ENCODE data around the gene AXL. TPM values are rescaled to one million over a fixed set of nuclear protein-coding genes. Genes with fewer than 3 reads are reported as not detected.

The AXL gene
- total and polyA plus RNA-seq, 9 of the 15 experiments (the other 6 are each of a cell fraction or from before 2014, with no cell fraction given), result 0.80 to 6.6 (median 1.6) TPM

DNA sequence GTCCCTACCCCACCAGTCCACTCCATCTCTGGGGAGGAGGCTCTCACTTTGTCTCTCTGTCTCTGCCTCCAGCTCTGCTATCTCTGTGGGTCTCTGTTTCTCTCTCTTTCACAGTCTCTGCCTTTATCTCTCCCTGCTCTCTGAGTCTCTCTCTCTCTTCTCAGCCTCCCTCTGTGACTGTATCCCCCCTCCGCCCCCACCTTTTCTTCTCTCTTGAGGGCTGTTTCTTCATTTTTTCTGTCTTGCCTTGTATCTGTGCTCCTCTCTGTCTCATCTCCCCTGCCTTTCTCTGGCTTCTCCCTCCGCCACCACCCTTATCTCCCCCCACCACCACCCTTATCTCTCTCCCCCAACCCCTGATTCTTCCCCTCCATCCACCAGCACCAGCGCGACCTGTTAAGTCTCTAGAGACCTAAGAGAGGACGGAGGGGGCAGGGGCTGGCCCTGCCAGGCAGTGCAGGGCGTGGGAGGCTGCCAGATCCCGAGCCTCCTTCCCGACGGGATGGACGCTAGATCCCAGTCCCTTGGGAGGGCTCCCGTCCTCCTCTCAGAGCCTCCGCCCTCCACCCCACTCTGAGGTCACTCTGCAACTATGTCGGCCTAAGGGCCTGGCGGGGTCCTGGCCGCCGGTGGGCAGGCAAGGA lies 1.0 kb downstream of the AXL start (continued):
- peak; percentile 45; the same call in 1 of the 2 replicates for TF ChIP-seq FOSL1 (tag; conservative IDR thresholded peaks at IDR 0.05)
- no peak for TF ChIP-seq RFX5 (IDR thresholded peaks at IDR 0.05; ENCODE audit: low read depth, low read length)
- TF ChIP-seq, protein P1, sequence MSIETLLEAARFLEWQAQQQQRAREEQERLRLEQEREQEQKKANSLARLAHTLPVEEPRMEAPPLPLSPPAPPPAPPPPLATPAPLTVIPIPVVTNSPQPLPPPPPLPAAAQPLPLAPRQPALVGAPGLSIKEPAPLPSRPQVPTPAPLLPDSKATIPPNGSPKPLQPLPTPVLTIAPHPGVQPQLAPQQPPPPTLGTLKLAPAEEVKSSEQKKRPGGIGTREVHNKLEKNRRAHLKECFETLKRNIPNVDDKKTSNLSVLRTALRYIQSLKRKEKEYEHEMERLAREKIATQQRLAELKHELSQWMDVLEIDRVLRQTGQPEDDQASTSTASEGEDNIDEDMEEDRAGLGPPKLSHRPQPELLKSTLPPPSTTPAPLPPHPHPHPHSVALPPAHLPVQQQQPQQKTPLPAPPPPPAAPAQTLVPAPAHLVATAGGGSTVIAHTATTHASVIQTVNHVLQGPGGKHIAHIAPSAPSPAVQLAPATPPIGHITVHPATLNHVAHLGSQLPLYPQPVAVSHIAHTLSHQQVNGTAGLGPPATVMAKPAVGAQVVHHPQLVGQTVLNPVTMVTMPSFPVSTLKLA (conservative IDR thresholded peaks at IDR 0.05), result peak in 1 of 2 experiments; percentile 34; a peak in 1 of 4 replicates
- 0 out of 2 replicates have a peak, but pooled peaks have one; percentile 31 for TF ChIP-seq TOE1 (IDR thresholded peaks at IDR 0.05; ENCODE audit: borderline replicate concordance)
- no peak for TF ChIP-seq TOE1 (CRISPR knock-in tag; IDR thresholded peaks at IDR 0.05; ENCODE audit: borderline replicate concordance, low read depth)
- no peak for TF ChIP-seq RBM39 (optimal IDR thresholded peaks at IDR 0.05; ENCODE audit: low read depth, low read length)
- TF ChIP-seq, protein P2, sequence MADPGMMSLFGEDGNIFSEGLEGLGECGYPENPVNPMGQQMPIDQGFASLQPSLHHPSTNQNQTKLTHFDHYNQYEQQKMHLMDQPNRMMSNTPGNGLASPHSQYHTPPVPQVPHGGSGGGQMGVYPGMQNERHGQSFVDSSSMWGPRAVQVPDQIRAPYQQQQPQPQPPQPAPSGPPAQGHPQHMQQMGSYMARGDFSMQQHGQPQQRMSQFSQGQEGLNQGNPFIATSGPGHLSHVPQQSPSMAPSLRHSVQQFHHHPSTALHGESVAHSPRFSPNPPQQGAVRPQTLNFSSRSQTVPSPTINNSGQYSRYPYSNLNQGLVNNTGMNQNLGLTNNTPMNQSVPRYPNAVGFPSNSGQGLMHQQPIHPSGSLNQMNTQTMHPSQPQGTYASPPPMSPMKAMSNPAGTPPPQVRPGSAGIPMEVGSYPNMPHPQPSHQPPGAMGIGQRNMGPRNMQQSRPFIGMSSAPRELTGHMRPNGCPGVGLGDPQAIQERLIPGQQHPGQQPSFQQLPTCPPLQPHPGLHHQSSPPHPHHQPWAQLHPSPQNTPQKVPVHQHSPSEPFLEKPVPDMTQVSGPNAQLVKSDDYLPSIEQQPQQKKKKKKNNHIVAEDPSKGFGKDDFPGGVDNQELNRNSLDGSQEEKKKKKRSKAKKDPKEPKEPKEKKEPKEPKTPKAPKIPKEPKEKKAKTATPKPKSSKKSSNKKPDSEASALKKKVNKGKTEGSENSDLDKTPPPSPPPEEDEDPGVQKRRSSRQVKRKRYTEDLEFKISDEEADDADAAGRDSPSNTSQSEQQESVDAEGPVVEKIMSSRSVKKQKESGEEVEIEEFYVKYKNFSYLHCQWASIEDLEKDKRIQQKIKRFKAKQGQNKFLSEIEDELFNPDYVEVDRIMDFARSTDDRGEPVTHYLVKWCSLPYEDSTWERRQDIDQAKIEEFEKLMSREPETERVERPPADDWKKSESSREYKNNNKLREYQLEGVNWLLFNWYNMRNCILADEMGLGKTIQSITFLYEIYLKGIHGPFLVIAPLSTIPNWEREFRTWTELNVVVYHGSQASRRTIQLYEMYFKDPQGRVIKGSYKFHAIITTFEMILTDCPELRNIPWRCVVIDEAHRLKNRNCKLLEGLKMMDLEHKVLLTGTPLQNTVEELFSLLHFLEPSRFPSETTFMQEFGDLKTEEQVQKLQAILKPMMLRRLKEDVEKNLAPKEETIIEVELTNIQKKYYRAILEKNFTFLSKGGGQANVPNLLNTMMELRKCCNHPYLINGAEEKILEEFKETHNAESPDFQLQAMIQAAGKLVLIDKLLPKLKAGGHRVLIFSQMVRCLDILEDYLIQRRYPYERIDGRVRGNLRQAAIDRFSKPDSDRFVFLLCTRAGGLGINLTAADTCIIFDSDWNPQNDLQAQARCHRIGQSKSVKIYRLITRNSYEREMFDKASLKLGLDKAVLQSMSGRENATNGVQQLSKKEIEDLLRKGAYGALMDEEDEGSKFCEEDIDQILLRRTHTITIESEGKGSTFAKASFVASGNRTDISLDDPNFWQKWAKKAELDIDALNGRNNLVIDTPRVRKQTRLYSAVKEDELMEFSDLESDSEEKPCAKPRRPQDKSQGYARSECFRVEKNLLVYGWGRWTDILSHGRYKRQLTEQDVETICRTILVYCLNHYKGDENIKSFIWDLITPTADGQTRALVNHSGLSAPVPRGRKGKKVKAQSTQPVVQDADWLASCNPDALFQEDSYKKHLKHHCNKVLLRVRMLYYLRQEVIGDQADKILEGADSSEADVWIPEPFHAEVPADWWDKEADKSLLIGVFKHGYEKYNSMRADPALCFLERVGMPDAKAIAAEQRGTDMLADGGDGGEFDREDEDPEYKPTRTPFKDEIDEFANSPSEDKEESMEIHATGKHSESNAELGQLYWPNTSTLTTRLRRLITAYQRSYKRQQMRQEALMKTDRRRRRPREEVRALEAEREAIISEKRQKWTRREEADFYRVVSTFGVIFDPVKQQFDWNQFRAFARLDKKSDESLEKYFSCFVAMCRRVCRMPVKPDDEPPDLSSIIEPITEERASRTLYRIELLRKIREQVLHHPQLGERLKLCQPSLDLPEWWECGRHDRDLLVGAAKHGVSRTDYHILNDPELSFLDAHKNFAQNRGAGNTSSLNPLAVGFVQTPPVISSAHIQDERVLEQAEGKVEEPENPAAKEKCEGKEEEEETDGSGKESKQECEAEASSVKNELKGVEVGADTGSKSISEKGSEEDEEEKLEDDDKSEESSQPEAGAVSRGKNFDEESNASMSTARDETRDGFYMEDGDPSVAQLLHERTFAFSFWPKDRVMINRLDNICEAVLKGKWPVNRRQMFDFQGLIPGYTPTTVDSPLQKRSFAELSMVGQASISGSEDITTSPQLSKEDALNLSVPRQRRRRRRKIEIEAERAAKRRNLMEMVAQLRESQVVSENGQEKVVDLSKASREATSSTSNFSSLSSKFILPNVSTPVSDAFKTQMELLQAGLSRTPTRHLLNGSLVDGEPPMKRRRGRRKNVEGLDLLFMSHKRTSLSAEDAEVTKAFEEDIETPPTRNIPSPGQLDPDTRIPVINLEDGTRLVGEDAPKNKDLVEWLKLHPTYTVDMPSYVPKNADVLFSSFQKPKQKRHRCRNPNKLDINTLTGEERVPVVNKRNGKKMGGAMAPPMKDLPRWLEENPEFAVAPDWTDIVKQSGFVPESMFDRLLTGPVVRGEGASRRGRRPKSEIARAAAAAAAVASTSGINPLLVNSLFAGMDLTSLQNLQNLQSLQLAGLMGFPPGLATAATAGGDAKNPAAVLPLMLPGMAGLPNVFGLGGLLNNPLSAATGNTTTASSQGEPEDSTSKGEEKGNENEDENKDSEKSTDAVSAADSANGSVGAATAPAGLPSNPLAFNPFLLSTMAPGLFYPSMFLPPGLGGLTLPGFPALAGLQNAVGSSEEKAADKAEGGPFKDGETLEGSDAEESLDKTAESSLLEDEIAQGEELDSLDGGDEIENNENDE (IDR thresholded peaks at IDR 0.05; ENCODE audit: low read depth, low read length), result no peak
- TF ChIP-seq, protein P3, sequence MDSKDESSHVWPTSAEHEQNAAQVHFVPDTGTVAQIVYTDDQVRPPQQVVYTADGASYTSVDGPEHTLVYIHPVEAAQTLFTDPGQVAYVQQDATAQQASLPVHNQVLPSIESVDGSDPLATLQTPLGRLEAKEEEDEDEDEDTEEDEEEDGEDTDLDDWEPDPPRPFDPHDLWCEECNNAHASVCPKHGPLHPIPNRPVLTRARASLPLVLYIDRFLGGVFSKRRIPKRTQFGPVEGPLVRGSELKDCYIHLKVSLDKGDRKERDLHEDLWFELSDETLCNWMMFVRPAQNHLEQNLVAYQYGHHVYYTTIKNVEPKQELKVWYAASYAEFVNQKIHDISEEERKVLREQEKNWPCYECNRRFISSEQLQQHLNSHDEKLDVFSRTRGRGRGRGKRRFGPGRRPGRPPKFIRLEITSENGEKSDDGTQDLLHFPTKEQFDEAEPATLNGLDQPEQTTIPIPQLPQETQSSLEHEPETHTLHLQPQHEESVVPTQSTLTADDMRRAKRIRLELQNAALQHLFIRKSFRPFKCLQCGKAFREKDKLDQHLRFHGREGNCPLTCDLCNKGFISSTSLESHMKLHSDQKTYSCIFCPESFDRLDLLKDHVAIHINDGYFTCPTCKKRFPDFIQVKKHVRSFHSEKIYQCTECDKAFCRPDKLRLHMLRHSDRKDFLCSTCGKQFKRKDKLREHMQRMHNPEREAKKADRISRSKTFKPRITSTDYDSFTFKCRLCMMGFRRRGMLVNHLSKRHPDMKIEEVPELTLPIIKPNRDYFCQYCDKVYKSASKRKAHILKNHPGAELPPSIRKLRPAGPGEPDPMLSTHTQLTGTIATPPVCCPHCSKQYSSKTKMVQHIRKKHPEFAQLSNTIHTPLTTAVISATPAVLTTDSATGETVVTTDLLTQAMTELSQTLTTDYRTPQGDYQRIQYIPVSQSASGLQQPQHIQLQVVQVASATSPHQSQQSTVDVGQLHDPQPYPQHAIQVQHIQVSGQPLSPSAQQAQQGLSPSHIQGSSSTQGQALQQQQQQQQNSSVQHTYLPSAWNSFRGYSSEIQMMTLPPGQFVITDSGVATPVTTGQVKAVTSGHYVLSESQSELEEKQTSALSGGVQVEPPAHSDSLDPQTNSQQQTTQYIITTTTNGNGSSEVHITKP (IDR thresholded peaks at IDR 0.05; ENCODE audit: partially characterized antibody), result peak; percentile 46
- peak; percentile 39; the same call in 1 of the 2 replicates for TF ChIP-seq POLR2AphosphoS5 (IDR thresholded peaks at IDR 0.05; ENCODE audit: control insufficient read depth, insufficient read depth, low read depth, low read length)
- no peak for TF ChIP-seq ATF7 (IDR thresholded peaks at IDR 0.05)
